Measurements from ENCODE around the gene TRMT112.

Gene TRMT112

DNA sequence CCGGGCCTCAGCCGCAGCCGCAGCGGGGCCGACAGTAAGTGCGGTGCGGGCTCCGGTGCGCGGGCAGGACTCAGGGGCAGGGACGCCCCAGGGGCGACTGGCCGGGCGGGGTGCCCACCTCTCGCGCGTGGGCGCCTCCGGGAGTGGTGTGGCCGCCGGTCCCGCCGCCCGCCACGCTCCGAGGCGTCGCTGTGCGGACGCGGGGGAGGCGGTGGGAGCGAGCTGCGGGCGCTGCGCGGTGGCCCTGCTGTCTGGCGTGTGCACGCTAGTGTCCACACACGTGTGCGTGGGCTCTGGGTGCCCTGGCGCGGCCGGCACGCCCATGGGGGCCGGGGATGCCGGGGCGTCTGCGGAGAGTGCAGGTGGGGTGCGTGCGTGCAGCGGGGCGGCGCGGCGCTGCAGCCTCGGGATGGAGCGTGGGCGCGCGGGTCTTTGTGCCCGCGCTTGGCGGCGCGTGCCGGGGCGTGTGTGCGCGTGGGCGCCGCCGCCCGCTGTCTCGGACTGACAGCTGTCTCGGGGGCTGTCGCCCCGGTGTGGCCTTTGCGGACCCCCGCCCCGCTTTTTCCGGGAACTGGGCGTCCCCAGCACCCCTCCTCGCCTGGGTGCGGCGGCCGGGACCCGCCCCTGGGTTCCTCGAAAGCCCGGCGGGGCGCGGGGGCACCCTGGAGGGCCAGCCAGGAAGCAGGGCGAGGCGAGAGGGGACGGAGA lies 25.5 kb downstream of the TRMT112 start:
- no peak for DNase-seq (ENCODE audit: low read depth)

DNA sequence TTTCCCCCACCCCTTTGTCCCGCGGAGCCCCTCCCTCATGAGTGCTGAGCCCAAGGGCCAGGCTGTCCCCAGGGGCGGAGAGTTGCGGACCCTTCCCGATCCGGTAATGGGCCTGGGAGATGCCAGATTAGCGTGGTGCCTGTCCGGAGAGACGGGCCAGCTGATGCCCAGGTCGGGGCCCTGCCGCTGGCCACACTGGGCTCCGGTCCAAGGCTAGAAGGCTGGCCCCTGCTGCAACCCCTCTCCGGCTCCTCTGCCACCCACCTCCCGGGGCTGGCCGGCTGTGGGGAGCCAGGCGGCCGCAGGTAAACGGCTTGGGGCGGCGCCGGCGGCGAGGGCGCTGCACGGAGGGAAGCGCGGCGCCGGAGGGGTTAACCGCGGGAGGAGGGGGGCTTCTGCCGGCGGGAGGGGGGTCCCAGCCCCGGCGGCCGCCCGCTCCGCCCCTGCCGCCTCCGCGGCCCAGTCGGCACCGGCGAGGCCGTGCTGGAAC lies 26.1 kb downstream of the TRMT112 start, which contains the start of gene KCNK4:
Gene KCNK4 (plus strand): TSS at position 41 of the 490 bp plus-strand sequence. CDS start 1,717 bp downstream, outside the sequence.
- DNase-seq (ENCODE audit: low read depth) = no peak

DNA sequence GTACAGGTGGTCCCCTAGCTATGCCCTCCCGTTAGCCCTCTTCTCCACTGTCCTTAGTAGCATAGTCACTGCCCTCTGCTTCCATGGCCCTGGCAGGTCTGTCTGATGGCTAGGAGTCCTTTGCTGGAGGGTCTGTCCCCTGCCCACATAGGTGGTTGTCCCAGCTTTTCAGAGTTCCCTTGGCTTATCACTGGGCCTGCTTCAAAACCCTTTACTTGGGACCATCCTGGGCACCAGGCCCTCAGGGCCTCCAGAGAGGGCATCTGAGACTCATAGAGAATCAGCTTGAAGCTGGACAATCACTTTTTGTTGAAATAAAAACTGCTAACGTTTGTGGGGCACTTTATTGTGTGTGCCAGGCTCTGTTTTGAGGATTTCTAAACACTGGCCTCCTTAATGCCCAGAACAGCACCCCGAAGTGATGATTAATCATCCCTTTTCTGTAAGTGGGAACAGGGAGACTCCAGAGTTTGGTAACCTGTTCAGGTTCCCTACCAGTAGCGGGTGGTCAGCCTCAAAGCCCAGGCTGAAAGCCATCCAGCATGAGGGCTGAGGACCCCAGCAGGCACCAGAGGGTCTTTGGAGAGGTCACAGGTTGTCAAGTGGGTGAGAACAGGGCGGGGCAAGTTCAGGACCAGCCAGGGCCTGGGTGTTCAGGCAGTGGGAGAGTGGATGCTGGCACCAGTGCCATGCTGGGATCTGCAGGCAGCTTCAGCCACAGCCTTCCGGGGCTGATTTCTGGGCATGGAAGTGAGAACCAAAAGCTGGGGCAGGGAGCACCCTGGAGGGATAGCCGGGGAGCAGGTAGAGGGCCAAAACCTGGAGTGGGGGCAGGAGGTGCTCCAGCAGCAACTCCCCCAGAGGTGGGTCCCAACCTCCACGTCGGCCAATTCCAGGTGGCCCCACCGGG lies 26.8 kb downstream of the TRMT112 start:
- DNase-seq (ENCODE audit: low read depth) = no peak

- DNase-seq (ENCODE audit: low read depth) = no peak
These were observed 28.3 kb downstream of the TRMT112 start for GRCh38 chr11:64289002-64289564.

DNA sequence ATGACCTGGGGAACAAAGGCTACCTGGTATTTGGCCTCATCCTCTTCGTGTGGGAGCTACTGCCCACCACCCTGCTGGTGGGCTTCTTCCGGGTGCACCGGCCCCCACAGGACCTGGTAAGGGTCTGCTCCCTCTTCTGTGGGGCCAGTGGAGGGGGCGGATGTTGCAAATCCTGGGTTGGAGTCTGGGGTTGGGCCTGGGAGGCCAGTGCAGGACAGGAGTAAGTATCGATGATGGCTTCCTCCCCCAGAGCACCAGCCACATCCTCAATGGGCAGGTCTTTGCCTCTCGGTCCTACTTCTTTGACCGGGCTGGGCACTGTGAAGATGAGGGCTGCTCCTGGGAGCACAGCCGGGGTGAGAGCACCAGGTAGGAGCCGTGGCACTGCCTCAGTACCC lies 29.0 kb downstream of the TRMT112 start:
- DNase-seq (ENCODE audit: low read depth) = no peak

- DNase-seq (ENCODE audit: low read depth) = no peak
These were observed 29.5 kb downstream of the TRMT112 start for GRCh38 chr11:64287676-64288352.

DNA sequence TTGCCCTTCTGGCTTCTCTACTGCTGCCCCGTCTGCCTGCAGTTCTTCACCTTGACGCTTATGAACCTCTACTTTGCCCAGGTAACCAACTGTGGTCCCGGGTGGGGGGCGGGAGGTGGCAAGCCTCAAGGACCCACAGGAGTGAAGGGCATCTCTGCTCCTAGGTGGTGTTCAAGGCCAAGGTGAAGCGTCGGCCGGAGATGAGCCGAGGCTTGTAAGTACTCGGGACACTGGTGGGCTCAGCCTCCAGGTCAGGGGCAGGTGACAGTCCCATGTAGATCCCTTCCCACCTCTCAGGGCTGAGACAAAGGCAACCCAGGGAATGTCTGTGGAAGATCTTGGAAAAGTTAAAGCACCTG lies 30.6 kb downstream of the TRMT112 start:
- DNase-seq (ENCODE audit: low read depth) = no peak

- no peak for DNase-seq (ENCODE audit: low read depth)
These were observed 31.2 kb downstream of the TRMT112 start for GRCh38 chr11:64285885-64286800.

DNA sequence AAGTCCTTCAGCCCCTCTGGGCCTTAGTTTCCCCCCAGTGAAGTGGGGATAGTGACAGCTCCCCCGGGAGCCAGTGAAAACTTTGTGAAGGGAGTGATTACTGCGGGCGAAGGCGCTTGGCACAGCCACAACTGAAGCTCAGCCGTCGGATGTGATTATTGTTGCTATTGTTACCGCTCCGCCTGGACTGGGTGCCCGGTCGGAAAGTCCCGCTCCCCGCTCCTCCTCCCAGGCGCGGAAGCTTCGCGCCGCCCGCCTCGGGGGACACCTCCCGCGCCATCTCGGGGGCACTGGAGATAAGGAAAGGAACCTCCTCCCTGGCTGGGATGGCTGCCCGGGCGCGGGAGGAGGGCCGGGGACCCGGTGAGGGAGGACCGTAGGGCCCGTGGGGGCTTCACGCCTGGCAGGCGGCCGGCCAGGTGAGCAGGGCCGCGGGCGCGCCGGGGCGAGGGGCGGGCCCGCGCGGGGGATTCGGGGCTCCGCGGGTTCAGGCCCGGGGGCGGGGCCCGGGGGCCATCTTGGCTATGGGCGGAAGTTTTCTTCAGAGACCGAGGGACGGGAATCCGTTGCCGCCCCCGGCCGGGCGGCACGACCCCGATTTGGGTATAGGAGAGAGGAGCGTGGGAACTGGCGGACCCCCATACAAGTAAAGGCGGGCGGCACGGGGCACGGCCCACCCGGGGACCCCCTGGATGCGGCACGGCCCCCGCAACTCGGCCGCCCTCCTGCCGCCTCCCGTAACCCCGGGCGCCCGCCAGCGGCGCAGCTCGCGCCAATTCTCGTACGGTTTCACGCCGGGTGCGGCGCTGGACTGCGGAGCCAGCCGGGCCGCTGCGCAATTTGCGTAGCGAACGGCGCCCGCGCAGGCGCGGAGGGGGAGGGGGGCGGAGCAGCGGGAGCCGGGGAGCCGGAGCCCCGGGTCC lies 32.1 kb downstream of the TRMT112 start, which contains the start of gene GPR137:
Gene GPR137 (plus strand): TSS at position 887 of the 923 bp plus-strand sequence. CDS start 677 bp downstream, outside the sequence.
- DNase-seq (ENCODE audit: low read depth) = peak; percentile 80

DNA sequence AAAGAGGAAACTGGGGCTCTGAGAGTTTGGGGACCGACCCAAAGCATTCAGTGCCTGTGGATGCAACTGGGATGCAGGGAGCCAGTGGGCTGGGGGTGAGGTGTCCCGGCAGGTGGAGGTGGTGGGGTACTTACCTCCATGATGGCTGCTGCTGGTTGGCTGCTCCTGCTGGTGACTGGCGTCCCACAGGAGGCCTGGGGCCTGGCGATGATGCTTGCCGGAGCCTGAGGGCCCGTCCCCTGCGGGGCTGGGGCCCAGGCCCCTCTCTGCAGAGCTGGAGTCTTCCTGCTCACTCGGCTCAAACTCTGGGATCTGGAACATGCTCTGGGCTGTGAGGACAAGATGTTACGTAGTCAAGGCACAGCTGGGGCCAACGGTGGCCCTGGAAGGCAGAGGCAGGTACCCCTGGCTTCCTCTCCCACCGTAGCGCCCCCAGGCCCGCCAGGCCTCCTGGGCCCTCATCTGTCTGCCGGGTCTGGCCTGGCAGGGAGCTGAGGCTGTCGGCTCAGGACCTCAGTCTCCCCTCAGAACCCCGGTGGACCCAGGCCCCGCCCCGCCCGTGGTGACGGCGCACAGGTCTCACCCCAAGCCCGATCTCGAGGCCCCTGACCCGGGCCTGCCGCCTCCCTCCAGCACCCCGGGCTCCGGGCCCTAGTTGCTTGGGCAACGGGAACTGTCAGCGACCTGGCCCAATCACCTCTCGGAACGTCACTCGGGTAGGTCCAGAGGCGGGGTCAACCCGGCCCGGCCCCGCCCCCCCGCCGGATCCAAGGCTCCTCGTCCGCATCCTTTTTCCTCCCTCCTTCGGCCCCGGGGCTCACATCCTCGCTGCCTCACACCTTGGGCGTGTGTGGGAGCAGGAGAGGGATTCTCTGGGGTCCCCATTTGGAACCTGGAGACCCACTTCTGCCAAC lies 33.1 kb downstream of the TRMT112 start, which contains the start of gene BAD:
Gene BAD (minus strand): TSS at position 618 of the 914 bp plus-strand sequence. CDS start 297 bp downstream, at position 321.
- DNase-seq (ENCODE audit: low read depth) = peak; percentile 95

- DNase-seq (ENCODE audit: low read depth) = no peak
These were observed 34.3 kb downstream of the TRMT112 start for GRCh38 chr11:64283092-64283491.

GRCh38 chr11:64281957-64282770 lies 35.2 kb downstream of the TRMT112 start:
- DNase-seq (ENCODE audit: low read depth) = no peak

DNA sequence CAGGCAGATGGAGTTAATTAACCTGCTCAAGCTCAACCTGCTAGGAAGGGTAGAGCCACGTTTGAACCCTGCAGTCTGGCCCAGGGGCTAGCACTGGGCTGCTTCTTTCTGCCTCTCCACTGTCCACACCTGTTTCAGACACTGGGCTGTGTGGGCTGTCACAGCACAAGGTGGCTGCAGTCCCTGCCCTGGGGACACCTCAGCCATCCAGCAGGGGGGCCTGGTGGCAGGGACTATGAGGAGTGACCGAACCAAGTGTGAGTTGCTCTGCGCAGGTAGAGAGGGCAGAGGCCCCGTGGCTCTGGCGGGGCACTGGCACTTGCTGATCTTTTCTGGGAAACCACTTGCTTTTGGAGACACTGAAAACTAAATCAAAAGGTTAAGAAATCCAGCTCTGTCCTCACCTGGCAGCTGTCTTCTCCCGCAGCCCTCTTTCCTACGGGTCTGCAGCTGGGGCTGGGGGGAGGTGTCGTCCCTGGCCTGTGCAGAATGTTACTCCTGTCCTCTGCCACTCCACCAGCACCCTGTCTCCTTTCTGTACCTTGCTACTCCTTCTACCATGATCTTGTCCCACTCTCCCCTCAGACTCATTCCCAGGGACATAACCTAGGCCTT lies 38.7 kb downstream of the TRMT112 start:
- DNase-seq (ENCODE audit: low read depth) = no peak

DNA sequence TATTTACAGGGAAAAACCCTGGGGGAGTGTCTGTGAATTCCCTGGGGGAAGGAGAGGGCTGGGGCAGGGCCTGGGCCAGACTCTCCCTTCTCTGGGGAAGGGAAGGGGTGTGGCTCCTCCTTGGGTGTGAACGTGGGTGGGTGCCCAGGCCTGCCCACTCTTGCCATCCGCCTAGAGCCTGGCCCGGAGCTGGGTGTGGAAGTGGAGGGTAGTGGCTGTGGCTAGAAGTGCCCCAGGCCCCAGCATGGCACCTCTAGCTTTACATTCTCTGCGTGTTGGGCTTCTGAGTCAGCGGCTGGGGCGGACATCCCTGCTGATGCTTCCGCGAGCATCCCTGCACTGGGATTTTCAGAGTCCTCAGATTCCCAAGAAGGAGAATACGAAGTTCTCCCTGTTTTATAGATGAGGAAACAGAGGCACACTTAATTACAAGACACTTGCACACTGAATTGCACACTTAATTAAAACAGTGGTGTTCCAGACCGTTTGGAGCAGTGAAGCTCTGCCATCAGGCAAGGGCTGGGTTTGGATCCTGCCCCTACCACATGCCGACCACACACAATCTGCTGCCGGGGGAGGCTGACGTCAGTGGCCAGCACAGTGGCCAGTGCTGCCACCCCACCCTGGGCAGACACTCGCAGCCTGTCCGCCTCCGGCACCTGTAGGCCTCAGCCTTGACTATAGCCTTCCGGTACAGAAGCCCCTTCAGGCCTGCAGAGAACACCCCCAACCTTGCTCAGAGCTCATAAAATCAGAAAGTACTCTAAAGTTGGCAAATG lies 40.5 kb downstream of the TRMT112 start:
- peak; percentile 93 for DNase-seq (ENCODE audit: low read depth)

GRCh38 chr11:64275841-64276240 lies 41.5 kb downstream of the TRMT112 start:
- DNase-seq (ENCODE audit: low read depth) = no peak

- DNase-seq (ENCODE audit: low read depth) = no peak
These were observed 42.1 kb downstream of the TRMT112 start for GRCh38 chr11:64275031-64275800.

Data from ELR (cell line).